A549 (cell line): ENCODE data around the gene GGA1. TPM values are rescaled to one million over a fixed set of nuclear protein-coding genes. Genes with fewer than 3 reads are reported as not detected.

ENCODE experiments used
- ATAC-seq, 2 experiments: fragments of 200-7000 bp in 1 of 2; fragments of >200 bp in 1 of 2; cut with Nextera tagmentation in 1 of 2; cut with Tn5 transposase in 1 of 2; 3 replicates each; pipeline versions ENCODE4 v1.8.0 to v1.9.1; 2018 to 2020; ENCODE audit warnings: mild to moderate bottlenecking in 1 of 2, moderate library complexity in 1 of 2
- CTCF ChIA-PET: fragments of 300-600 bp; sonication (Branson Sonifier 250); formaldehyde crosslinking; extraction: SDS; loops from one replicate; lab custom pipeline; 2021; ENCODE audit warnings: antibody characterized with exemption, inconsistent platforms; lab: Yijun Ruan, JAX
- POLR2A ChIA-PET: fragments of 350-600 bp; formaldehyde crosslinking; extraction: SDS; loops from one replicate; lab custom pipeline; 2021; ENCODE audit warnings: antibody characterized with exemption, inconsistent platforms; lab: Yijun Ruan, JAX
- DNase-seq, 2 experiments: peaks; one replicate each; pipeline versions ENCODE4 v3.0.0 to v3.0.0-alpha.2; 2011 to 2016; ENCODE audit warnings: low read depth in 1 of 2, low spot score in 1 of 2
- FAIRE-seq: peaks from 2 replicates; lab custom pipeline; 2011; peaks lifted over from hg19 to GRCh38; lab: Jason Lieb, UNC
- H3K27ac ChIP-seq, 2 experiments: fragments of >200 bp; sonication (Bioruptor Twin); formaldehyde crosslinking; 3 replicates each; pipeline ENCODE4 v1.5.1; 2016 to 2017
- H3K4me1 ChIP-seq: fragments of >200 bp; sonication (Bioruptor Twin); formaldehyde crosslinking; 3 replicates; pipeline ENCODE4 v1.6.1; 2016
- H3K4me2 ChIP-seq: fragments of >200 bp; sonication (Bioruptor Twin); formaldehyde crosslinking; 3 replicates; pipeline ENCODE4 v1.6.1; 2016
- H3K4me3 ChIP-seq: fragments of >200 bp; sonication (Bioruptor Twin); formaldehyde crosslinking; 3 replicates; pipeline ENCODE4 v1.5.1; 2016
- H3K9me3 ChIP-seq: fragments of >200 bp; sonication (Bioruptor Twin); formaldehyde crosslinking; 3 replicates; pipeline ENCODE4 v1.6.1; 2016
- CBX2 ChIP-seq: fragments of 200-600 bp; sonication (generic); IDR thresholded peaks from 2 replicates; pipeline ENCODE4 v1.6.1; 2016; ENCODE audit warnings: low read depth, mild to moderate bottlenecking, borderline replicate concordance
- CEBPB ChIP-seq, 2 experiments: fragments of >200 bp in 1 of 2; sonication (Bioruptor Twin) in 1 of 2; formaldehyde crosslinking in 1 of 2; IDR thresholded peaks; 2 replicates each; pipeline ENCODE4 v1.6.1; 2012 to 2016
- EHMT2 ChIP-seq: fragments of 200-600 bp; sonication (generic); IDR thresholded peaks from 2 replicates; pipeline ENCODE4 v1.6.1; 2016; ENCODE audit warnings: antibody characterized with exemption, low read depth, mild to moderate bottlenecking, moderate library complexity
- FOSB ChIP-seq: fragments of 250-450 bp; sonication (Bioruptor Pico); IDR thresholded peaks from 2 replicates; pipeline ENCODE4 v1.5.0; 2020; ENCODE audit warnings: mild to moderate bottlenecking, moderate library complexity
- HDAC2 ChIP-seq: fragments of 200-600 bp; sonication (generic); IDR thresholded peaks from 2 replicates; pipeline ENCODE4 v1.6.1; 2016
- HEYL ChIP-seq: fragments of 250-450 bp; sonication (Bioruptor Pico); IDR thresholded peaks from 2 replicates; pipeline ENCODE4 v1.8.0; 2021; ENCODE audit warnings: mild to moderate bottlenecking, moderate library complexity
- HOXA7 ChIP-seq: fragments of 250-450 bp; sonication (Bioruptor Pico); IDR thresholded peaks from 2 replicates; pipeline ENCODE4 v1.5.0; 2020; ENCODE audit warnings: mild to moderate bottlenecking, moderate library complexity
- HOXB5 ChIP-seq: fragments of 250-450 bp; sonication (Bioruptor Pico); IDR thresholded peaks from 2 replicates; pipeline ENCODE4 v1.5.0; 2020; ENCODE audit warnings: mild to moderate bottlenecking, moderate library complexity
- JUN ChIP-seq, 2 experiments: fragments of >200 bp; sonication (Bioruptor Twin); formaldehyde crosslinking; IDR thresholded peaks; 2 replicates in 1 of 2; 3 replicates in 1 of 2; pipeline ENCODE4 v1.6.1; 2016 to 2017
- KDM5A ChIP-seq: fragments of 200-600 bp; sonication (generic); IDR thresholded peaks from 2 replicates; pipeline ENCODE4 v1.6.1; 2016; ENCODE audit warnings: antibody characterized with exemption, mild to moderate bottlenecking
- MYC ChIP-seq: IDR thresholded peaks from 2 replicates; pipeline ENCODE4 v1.6.1; 2012; ENCODE audit warnings: mild to moderate bottlenecking, inconsistent platforms, low read length, improper control_type of control experiment, borderline replicate concordance
- NR3C1 ChIP-seq: fragments of >200 bp; sonication (Bioruptor Twin); formaldehyde crosslinking; IDR thresholded peaks from 3 replicates; pipeline ENCODE4 v1.6.1; 2017
- RAD21 ChIP-seq, 2 experiments: fragments of >200 bp in 1 of 2; sonication (Bioruptor Twin) in 1 of 2; formaldehyde crosslinking in 1 of 2; IDR thresholded peaks in 1 of 2; conservative IDR thresholded peaks in 1 of 2; 2 replicates in 1 of 2; 3 replicates in 1 of 2; pipeline ENCODE4 v1.6.1; 2012 to 2018; ENCODE audit warnings: inconsistent platforms in 1 of 2
- RARB ChIP-seq: fragments of 250-450 bp; sonication (Bioruptor Pico); IDR thresholded peaks from 2 replicates; pipeline ENCODE4 v1.8.0; 2021; ENCODE audit warnings: mild to moderate bottlenecking, moderate library complexity
- TP53 ChIP-seq: fragments of 250-450 bp; sonication (Bioruptor Pico); IDR thresholded peaks from 2 replicates; pipeline ENCODE4 v1.5.0; 2021; ENCODE audit warnings: mild to moderate bottlenecking, moderate library complexity
- ZC3H11A ChIP-seq: fragments of 450-650 bp; IDR thresholded peaks from 2 replicates; pipeline ENCODE4 v1.6.1; 2014; ENCODE audit warnings: antibody characterized with exemption, mild to moderate bottlenecking
- ZNF302 ChIP-seq: fragments of 250-450 bp; sonication (Bioruptor Pico); IDR thresholded peaks from 2 replicates; pipeline ENCODE4 v1.9.0; 2021; ENCODE audit warnings: inconsistent platforms, mild to moderate bottlenecking, moderate library complexity
- ZSCAN20 ChIP-seq: fragments of 250-450 bp; sonication (Bioruptor Pico); IDR thresholded peaks from 2 replicates; pipeline ENCODE4 v1.8.0; 2022; ENCODE audit warnings: mild to moderate bottlenecking, moderate library complexity
- WGBS: methylation state at CpG from one replicate; pipeline ENCODE4 v1.1.6; 2017; ENCODE audit errors: missing lambda C conversion rate; 5-methylcytosine and 5-hydroxymethylcytosine counted together
- polyA plus RNA-seq, 4 experiments: library from polyadenylated mRNA; depleted of rRNA in 3 of 4; stranded (reverse); fragments of >200 nt; fragmentation: RNase III in 1 of 4; extraction: RNeasy Plus Mini Kit Qiagen cat#74134 plus additional on column Dnase treatment in 1 of 4; gene quantifications; 2 replicates in 3 of 4; 3 replicates in 1 of 4; pipeline ENCODE4 v1.2.3, GENCODE V29; 2011 to 2017
- TF ChIP-seq, protein P1 (sequence below): IDR thresholded peaks from 2 replicates; pipeline ENCODE4 v1.6.1; 2012
- TF ChIP-seq, protein P2 (sequence below): fragments of 150-350 bp; IDR thresholded peaks from 2 replicates; pipeline ENCODE4 v1.6.1; 2014; ENCODE audit warnings: low read depth, mild to moderate bottlenecking, low read length
- TF ChIP-seq, protein P3 (sequence below): fragments of 250-450 bp; sonication (Bioruptor Pico); IDR thresholded peaks from 2 replicates; pipeline ENCODE4 v1.5.0; 2021; ENCODE audit warnings: mild to moderate bottlenecking, moderate library complexity, borderline replicate concordance
- TF ChIP-seq, protein P4 (sequence below): fragments of >200 bp; sonication (Bioruptor Twin); formaldehyde crosslinking; IDR thresholded peaks from 2 replicates; pipeline ENCODE4 v1.6.1; 2016
- TF ChIP-seq, protein P5 (sequence below): fragments of >200 bp; sonication (Bioruptor Twin); formaldehyde crosslinking; IDR thresholded peaks from 3 replicates; pipeline ENCODE4 v1.5.1; 2016
- TF ChIP-seq, protein P6 (sequence below): fragments of >200 bp; sonication (Bioruptor Twin); formaldehyde crosslinking; IDR thresholded peaks from 3 replicates; pipeline ENCODE4 v1.6.1; 2016

Gene GGA1
- polyA plus RNA-seq, 2 of the 4 experiments (the other 2 are of a cell fraction), result 22.0 to 26.1 TPM

DNA sequence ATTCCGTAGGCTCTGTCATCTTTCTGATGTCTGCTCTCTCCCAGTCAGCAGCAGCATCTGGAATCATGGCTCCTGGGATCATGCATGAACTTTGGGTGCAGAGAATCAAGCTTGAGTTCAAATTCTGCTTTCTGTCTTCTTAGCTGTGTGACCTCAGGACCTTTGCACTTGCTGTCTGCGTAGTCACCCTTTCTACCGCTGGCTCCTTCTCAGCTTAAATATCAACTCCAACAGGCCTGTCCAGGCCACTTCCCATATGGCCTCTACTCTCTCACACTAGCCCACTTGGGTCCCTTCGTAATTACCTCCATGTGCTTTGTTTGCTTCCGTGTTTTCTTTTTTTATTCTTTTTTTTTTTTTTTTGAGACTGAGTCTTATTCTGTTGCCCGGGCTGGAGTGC lies 4.6 kb upstream of the GGA1 start:
- TF ChIP-seq MYC, result no peak
- TF ChIP-seq, protein P1, sequence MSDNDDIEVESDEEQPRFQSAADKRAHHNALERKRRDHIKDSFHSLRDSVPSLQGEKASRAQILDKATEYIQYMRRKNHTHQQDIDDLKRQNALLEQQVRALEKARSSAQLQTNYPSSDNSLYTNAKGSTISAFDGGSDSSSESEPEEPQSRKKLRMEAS, result no peak
- TF ChIP-seq, protein P2, sequence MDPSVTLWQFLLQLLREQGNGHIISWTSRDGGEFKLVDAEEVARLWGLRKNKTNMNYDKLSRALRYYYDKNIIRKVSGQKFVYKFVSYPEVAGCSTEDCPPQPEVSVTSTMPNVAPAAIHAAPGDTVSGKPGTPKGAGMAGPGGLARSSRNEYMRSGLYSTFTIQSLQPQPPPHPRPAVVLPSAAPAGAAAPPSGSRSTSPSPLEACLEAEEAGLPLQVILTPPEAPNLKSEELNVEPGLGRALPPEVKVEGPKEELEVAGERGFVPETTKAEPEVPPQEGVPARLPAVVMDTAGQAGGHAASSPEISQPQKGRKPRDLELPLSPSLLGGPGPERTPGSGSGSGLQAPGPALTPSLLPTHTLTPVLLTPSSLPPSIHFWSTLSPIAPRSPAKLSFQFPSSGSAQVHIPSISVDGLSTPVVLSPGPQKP, result no peak
- no peak for TF ChIP-seq ZC3H11A
- no peak for TF ChIP-seq RARB (CRISPR knock-in tag)
- TF ChIP-seq HOXB5 (CRISPR knock-in tag), result no peak
- TF ChIP-seq JUN (IDR thresholded peaks at IDR 0.05), result no peak
- TF ChIP-seq HOXA7, result no peak
- TF ChIP-seq CBX2, result no peak
- no peak for TF ChIP-seq TP53 (CRISPR knock-in tag)
- TF ChIP-seq ZNF302 (CRISPR knock-in tag), result no peak
- no peak for TF ChIP-seq EHMT2
- TF ChIP-seq HDAC2, result no peak
- TF ChIP-seq, protein P3, sequence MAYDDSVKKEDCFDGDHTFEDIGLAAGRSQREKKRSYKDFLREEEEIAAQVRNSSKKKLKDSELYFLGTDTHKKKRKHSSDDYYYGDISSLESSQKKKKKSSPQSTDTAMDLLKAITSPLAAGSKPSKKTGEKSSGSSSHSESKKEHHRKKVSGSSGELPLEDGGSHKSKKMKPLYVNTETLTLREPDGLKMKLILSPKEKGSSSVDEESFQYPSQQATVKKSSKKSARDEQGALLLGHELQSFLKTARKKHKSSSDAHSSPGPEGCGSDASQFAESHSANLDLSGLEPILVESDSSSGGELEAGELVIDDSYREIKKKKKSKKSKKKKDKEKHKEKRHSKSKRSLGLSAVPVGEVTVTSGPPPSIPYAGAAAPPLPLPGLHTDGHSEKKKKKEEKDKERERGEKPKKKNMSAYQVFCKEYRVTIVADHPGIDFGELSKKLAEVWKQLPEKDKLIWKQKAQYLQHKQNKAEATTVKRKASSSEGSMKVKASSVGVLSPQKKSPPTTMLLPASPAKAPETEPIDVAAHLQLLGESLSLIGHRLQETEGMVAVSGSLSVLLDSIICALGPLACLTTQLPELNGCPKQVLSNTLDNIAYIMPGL (CRISPR knock-in tag), result no peak
- TF ChIP-seq, protein P4, sequence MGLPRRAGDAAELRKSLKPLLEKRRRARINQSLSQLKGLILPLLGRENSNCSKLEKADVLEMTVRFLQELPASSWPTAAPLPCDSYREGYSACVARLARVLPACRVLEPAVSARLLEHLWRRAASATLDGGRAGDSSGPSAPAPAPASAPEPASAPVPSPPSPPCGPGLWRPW, result no peak
- no peak for TF ChIP-seq FOSB (CRISPR knock-in tag)
- TF ChIP-seq KDM5A, result no peak

DNA sequence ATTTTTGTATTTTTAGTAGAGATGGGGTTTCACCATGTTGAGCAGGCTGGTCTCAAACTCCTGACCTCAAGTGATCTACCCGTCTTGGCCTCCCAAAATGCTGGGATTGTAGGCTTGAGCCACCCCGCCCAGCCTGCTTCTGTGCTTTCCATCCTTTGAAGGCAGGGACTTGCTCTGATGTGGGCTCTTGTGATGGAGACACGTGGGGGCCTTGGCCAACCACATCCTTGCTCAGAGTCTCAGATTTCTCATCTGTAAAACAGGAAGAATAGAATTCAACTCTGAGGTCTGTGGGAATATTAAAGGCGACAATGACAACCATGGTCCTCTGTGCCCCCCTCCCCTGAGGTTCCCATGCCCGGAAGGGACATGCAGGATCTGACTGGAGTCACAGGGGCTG lies 3.8 kb upstream of the GGA1 start:
- WGBS, result 69% methylated on average over 3 of the region's 5 CpGs
- CTCF ChIA-PET, result interaction anchor here (0.7 to 4.2 kb wide), 5 partner anchors 9 to 64 kb away, joined by 3 to 39 read pairs (median 3); no protein-coding TSS in a partner anchor
- peaks cover 3% of the 10 kb centered on the region; the same call in 2 of the 3 replicates for H3K4me1 ChIP-seq

More for the DNA sequence above, 4.6 kb upstream of the GGA1 start:
- no peak overlapping the region for H3K27ac ChIP-seq
- ATAC-seq (no peak), DNase-seq (no peak), FAIRE-seq (no peak)
- 92% methylated on average over 6 of the region's 6 CpGs for WGBS
- ChIA-PET CTCF (interaction anchor here (0.6 to 4.0 kb wide), 6 partner anchors 12 to 40 kb away, joined by 3 to 22 read pairs (median 3); no protein-coding TSS in a partner anchor), POLR2A (no interaction called here)
- H3K4me2 ChIP-seq, result no peak overlapping the region
- peaks cover 5% of the 10 kb centered on the region for H3K4me1 ChIP-seq
- H3K9me3 ChIP-seq, result no peaks in the 10 kb centered on the region
- H3K4me3 ChIP-seq, result no peak overlapping the region

DNA sequence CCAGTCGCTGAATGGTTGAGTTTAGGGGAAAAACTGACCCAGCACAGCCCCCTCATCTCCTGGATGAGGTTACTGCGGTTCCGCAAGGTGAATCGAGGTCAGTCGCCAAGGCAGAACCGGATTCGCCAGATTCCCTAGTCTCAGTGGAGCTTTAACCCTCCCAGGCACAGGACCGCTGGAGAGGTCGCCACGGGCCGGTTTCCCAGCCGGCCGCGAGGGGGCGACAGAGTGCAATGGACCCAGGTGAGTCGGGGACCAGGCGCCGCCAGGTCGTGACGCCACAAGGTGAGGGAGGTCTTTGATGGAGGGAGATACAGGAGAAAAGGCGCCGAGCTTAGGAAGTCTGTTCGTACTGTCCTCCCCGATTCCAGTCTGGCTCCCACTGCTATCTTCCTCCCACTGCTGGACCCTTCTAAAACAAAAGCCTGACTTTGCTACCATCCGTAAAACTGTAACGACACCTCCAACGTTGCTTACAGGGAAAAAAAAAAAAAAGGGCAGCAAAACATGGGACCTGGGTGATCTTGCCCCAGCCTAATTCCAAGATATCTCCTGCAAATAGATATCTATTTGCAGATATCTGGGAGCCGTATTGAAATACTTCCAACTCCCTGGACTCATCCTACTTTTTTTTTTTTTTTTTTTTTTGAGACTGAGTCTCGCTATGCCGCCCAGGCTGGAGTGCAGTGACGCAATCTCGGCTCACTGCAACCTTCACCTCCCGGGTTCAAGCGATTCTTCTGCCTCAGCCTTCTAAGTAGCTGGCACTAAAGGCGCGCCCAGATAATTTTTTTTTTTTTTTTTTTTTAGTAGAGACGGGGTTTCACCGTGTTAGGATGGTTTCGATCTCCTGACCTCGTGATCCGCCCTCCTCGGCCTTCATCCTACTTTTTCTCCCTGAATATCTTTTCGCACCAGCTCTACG lies 1.4 kb upstream of the GGA1 start:
- Histone ChIP-seq H3K4me1 (peaks cover 9% of the 10 kb centered on the region; the same call in 2 of the 3 replicates), H3K27ac (peak overlapping the region; percentile 91 to 97), H3K4me2 (peak overlapping the region; percentile 90), H3K9me3 (no peaks in the 10 kb centered on the region), H3K4me3 (peak overlapping the region; percentile 76)
- no peak for FAIRE-seq
- 2% methylated on average over 43 of the region's 44 CpGs for WGBS
- ChIA-PET CTCF (interaction anchor here (0.6 to 4.2 kb wide), 48 partner anchors 8 to 325 kb away, joined by 3 to 39 read pairs (median 4); partner anchors contain the start of genes LGALS1, MICALL1 and PDXP), POLR2A (interaction anchor here (0.6 to 2.7 kb wide), 12 partner anchors 9 to 298 kb away, joined by 3 to 23 read pairs (median 4); partner anchors contain the start of genes LGALS1 and PDXP)
- DNase-seq, result peak; percentile 81 to 83
- ATAC-seq, result peak; percentile 57 to 63
- TF ChIP-seq NR3C1 (no peak), ZSCAN20 (no peak), CEBPB (IDR thresholded peaks at IDR 0.05) (peak; percentile 19 to 70; a peak in 3 of 4 replicates), MYC (no peak), RAD21 (conservative IDR thresholded peaks at IDR 0.05 in 1 of 2, IDR thresholded peaks at IDR 0.05 in 1 of 2) (peak; percentile 33 to 42; a peak in 4 of 5 replicates)
- TF ChIP-seq, protein P5, sequence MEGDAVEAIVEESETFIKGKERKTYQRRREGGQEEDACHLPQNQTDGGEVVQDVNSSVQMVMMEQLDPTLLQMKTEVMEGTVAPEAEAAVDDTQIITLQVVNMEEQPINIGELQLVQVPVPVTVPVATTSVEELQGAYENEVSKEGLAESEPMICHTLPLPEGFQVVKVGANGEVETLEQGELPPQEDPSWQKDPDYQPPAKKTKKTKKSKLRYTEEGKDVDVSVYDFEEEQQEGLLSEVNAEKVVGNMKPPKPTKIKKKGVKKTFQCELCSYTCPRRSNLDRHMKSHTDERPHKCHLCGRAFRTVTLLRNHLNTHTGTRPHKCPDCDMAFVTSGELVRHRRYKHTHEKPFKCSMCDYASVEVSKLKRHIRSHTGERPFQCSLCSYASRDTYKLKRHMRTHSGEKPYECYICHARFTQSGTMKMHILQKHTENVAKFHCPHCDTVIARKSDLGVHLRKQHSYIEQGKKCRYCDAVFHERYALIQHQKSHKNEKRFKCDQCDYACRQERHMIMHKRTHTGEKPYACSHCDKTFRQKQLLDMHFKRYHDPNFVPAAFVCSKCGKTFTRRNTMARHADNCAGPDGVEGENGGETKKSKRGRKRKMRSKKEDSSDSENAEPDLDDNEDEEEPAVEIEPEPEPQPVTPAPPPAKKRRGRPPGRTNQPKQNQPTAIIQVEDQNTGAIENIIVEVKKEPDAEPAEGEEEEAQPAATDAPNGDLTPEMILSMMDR, result peak; percentile 85
- TF ChIP-seq, protein P4, result no peak
- TF ChIP-seq, protein P6, sequence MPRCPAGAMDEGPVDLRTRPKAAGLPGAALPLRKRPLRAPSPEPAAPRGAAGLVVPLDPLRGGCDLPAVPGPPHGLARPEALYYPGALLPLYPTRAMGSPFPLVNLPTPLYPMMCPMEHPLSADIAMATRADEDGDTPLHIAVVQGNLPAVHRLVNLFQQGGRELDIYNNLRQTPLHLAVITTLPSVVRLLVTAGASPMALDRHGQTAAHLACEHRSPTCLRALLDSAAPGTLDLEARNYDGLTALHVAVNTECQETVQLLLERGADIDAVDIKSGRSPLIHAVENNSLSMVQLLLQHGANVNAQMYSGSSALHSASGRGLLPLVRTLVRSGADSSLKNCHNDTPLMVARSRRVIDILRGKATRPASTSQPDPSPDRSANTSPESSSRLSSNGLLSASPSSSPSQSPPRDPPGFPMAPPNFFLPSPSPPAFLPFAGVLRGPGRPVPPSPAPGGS, result no peak
- TF ChIP-seq, protein P1, result 0 out of 2 replicates have a peak, but pooled peaks have one; percentile 27

More for the DNA sequence above, 3.8 kb upstream of the GGA1 start:
- H3K4me3 ChIP-seq, result no peak overlapping the region
- no peak for FAIRE-seq
- H3K9me3 ChIP-seq, result no peaks in the 10 kb centered on the region
- ATAC-seq, result no peak
- DNase-seq, result no peak
- TF ChIP-seq HEYL (no peak), HDAC2 (no peak)
- no peak overlapping the region for H3K27ac ChIP-seq
- POLR2A ChIA-PET, result no interaction called here
- H3K4me2 ChIP-seq, result no peak overlapping the region
